ENCODE data around the gene IL19.
"Not testable (repeated sequence)": the region's sequence is repeated elsewhere in the genome, so short reads cannot be mapped to it uniquely, and the experiment has no call there.

The IL19 gene

DNA sequence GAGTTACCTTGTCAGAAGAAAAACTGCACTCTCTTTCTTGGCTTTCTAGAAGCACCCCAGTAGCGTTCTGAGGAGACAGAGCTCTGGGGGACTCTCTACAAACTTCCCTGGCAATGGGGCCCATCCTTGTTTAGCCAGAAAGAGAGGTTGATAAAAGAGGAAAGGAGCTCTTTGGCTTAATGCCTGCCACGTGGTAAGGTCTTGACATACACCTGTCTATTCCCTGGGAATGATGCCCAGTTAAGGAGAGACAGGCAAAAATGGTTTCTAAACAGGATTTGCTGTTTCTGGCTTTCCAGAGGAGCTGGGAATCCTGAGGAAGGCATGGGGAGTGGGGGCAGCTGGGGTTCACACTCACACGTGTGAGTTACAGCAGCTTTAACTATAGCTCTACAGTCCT, 64.6 kb downstream of the IL19 start:
- peak; percentile 28 for DNase-seq

DNA sequence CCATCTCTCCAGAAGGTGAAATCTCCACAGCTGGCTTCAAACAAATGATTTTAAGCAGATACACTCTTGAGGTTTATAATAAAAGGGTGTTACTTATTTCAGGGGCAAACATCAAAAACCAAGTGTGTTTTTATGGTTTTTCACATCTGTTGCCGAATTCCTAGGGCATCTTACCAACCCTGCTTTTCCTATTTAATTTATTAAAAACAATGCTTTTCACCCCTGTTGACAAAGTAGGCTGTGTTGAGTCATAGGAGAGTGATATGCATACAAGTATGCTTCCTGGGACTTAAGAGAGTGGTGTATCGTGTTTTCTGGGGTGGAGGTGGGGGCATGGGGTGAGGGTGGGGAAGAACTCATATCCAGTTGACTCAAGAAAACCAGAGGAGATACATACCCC, 65.5 kb downstream of the IL19 start:
- no peak for DNase-seq

DNA sequence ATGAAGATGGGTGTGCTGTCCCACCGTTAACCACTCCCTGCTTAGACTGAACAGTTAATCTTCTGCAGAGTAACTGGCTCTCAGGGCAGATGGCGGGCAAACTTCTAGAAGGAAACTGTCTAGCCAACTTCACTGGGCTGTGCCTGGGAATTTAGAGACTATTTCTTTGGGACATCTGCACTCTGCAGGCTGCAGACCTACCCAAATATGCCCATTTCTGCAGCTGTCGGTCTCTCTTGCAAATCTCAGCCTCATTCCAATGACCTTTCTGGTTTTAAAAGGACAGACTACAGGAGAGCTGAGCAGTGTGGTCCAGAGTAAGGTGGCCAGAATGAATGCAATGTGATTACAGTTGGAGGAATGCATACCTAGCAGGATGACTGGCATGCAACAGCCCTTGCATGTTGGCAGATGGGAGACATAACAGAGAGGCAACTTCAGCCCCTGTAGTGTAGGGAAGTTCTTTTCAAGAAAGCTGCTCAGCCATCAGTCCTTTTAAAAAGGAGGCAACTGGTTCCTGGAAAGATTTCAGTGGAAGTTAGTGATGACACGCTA, 68.5 kb downstream of the IL19 start:
- DNase-seq: no peak

DNA sequence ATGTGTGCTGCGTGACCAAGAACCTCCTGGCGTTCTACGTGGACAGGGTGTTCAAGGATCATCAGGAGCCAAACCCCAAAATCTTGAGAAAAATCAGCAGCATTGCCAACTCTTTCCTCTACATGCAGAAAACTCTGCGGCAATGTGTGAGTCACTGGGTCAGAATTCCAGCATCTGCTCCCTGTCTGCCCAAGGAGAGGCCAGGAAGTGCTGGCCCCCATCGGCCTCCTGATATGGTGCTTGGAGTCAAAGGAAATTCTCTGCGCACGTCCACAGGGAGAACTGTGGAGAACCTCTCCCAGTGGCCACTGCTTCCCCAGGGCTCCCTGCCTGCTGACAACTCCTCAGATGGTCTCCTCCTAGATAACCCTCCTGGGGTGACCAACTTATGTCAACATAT, 69.3 kb downstream of the IL19 start:
- no peak for DNase-seq

DNA sequence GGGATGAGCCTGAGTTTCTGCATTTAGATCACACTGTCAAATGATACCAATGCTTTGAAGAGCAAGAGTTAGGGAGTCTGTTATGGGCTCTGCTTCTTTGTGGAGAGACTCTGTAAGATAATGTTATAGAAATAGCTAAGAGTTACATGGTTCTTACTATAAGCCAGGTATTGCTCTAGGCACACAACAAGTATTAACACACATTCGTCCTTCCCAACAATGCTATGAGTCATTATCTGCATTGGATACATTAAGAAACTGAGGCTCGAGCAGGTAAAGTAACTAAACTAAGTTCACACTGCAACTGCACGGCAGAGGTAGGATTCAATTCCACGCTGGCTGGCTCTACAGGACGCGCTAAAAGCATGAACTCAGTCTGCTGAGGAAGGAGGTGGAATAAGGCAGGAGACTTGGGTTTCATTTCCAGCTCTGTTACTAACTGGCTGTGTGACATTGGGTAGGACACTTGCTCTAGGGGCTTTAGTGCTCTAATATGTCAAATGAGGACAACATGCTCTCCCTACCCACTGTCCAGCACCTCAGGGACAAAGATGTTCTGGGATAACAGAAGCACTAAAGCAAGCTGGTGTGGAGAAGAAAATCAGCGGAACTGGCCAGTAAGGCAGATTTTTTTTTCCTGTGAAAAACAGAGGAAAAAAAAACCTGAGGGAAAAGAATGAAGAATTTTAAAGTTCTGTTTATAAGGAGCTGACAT, 71.2 kb downstream of the IL19 start:
- DNase-seq: no peak

DNA sequence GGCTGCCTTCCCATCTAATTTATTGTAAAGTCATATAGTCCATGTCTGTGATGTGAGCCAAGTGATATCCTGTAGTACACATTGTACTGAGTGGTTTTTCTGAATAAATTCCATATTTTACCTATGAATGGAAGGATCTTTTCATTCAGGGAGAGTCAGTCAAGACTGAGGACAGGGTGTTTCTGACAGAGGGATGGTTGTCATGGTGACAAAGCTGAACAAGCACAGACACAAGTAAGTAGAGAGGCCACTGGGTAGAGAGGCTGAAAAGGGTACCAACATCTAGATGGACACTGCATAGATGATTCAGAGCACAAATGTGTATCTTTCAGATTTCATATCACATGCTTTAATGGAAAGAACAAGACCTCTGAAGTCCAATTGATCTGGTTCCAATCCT, 72.3 kb downstream of the IL19 start:
- no peak for DNase-seq

DNA sequence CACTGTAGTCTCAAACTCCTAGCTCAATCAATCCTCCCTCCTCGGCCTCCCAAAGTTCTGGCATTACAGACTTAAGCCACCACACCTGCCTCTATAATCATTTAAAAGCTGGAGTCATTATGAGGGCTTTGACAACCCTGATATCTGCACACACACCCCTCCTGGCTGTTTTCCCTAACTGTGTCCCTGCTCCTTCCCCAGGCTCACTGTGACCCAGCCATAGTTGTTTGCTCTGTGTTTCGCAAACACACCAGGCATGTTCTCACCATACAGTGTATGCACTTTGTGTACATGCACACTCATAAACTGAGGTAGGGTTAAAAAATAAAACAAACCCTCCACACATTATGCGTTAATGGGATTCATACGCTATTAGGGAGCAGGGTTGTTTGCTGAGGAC, 73.1 kb downstream of the IL19 start:
- DNase-seq: no peak

DNA sequence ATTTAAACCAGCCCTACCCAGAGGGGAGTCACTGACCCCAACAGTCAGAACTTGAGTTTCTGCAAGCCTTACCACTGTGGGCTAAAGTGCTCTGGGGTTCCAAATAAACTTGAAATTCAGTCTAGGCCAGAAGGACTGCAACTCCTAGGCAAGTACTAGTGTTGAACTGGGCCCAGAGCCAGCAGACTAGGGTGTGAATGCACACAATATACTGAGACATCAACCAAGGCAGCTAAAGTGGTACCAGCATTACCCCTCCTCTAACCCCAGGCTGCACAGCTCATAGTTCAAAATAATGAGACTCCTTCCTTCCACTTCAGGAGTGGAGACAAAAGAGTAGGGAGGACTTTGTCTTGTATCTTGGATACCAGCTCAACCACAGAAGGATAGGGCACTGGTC, 75.9 kb downstream of the IL19 start:
- no peak for DNase-seq

DNA sequence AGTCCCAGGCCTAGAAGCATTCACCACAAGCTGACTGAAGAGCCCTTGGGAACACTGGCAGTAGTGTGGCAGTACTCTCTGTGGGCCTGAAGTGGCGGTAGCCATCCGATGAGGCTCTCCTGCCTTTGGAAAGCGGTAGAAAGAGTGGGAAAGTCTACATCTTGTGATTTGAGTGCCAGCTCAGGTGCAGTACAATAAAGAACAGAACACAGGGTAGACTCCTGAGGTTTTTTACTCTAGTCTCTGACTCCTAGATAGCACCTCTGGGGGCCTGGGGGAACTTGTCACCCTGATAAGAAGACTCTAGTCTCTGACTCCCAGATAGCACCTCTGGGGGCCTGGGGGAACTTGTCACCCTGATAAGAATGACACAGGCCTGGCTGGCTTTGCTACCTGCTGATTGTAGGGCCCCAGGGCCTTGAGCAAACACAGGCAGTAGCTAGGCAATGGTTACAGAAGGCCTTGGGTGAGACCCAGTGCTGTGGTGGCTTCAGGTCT, 76.8 kb downstream of the IL19 start:
- no peak for DNase-seq

DNA sequence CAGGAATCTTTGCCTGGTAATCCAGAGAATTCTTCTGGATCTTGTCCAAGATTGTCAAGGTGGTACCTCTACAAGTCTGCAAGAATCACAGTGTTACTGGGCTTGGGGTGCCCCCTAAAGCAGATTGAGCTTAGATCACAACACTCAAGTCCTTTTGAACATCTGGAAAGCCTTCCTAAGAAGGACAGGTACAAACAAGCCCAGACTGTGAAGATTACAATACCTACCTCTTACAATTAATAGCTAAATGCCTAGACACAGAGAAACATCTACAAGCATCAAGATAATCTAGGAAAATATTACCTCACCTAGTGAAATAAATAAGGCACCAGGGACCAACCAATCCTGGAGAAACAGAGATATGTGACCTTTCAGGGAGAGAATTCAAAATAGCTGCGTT, 77.4 kb downstream of the IL19 start:
- DNase-seq: no peak

DNA sequence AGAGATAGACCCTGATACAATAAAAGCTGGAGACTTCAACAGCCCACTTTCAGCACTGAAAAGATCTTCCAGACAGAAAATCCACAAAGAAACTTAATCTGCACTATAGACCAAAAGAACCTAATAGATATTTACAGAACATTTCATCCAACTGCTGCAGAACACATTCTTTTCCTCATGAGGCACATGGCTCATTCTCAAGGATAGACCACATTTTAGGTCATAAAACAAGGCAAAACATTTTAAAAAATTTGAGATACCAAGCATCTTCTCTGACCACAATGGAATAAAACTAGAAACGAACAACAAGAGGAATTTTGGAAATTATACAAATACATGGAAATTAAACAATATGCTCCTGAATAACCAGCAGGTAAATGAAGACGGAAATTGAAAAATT, 79.8 kb downstream of the IL19 start:
- DNase-seq: no peak

DNA sequence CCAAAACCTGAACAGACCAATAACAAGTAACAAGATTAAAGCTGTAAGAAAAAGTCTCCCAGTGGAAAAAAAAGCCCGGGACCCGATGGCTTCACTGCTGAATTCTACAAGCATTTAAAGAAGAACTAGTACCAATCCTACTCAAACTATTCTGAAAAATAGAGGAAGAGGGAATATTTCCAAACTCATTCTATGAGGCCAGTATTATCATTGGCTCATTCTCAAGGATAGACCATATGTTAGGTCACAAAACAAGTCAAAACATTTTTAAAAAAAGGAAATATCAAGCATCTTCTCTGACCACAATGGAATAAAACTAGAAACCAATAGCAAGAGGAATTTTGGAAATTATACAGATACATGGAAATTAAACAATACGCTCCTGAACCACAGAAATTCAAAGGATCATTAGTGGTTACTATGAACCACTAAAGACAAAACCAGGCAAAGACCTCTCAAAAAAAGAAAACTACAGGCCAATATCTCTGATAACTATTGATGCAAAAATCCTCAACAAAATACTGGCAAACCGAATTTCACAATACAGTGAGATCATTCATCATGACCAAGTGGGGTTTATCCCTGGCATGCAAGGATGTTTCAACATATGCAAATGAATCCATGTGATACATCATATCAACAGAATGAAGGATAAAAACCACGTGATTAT, 80.9 kb downstream of the IL19 start:
- DNase-seq: no peak

DNA sequence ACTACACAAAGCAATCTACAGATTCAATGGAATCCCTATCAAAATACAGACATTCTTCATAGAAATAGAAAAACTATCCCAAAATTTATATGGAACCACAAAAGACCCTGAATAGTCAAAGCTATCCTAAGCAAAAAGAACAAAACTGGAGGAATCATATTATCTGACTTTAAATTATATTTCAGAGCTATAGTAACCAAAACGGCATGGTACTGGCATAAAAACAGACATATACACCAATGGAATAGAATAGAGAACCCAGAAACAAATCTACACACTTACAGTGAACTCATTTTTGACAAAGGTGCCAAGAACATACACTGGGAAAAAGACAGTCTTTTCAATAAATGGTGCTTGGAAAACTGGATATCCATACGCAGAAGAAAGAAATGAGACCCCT, 82.1 kb downstream of the IL19 start:
- DNase-seq: not testable (repeated sequence)

DNA sequence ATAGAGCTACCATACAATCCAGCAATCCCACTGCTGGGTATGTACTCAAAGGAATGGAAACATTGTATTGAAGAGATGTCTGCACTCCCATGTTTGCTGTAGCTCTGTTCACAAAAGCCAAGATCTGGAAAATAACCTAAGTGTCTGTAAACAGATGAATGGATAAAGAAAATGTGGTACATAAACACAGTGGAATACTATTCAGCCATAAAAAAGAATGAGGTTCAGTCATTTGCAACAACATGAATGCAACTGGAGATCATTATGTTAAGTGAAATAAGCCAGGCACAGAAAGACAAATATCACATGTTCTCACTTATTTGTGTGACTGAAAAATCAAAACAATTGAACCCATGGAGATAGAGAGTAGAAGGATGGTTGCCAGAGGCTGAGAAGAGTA, 83.1 kb downstream of the IL19 start:
- DNase-seq: not testable (repeated sequence)

DNA sequence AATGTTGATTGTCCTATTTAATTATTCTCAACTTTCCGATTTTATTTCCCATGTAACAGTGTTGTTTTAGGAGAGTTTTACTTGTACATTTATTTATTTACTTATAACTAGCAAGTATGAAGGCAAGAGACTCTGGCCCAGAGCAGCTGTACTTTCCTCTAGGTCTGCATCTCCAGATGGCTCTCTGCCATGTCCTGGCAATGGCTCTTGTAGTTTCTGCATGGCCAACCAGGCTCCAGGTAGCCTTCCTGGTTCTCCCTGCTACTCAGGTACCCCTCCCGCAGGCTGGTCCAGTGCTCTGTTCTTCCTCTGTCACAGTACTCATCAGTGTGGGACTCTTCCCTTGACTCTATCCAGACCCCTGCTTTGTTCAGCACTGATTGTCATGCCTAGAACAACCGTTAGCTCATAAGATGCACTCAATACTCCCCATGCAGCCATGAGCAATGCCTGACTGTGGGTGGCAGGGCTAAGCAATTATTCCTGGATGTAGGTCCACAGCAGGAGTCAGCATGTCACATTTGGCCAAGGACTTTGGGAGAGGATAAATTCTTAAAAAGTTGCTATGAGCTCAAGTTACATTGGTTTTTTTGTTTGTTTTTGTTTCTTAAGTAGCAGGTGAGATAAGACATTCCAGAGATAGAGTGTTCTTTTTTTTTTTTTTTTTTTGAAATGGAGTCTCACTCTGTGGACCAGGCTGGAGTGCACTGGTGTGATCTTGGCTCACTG, 84.0 kb downstream of the IL19 start:
- DNase-seq: no peak

DNA sequence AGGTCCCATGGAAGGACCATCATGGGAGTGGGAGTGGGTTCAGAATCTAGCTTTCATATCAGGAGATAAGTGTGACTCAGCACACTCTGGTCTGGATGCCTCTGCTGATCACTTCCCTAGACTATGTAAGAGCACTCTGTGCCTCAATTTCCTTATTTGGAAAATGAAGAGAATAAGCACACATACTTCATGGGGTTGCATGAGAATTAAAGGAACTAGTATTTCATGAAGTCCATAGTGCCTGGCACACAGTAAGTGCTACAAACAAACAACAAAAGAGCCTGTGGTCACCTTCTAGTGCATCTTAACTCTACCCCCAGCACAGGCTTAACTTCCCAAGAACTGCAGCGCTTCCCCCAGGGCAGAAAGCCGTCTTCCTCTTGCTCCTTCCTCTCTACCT, 85.3 kb downstream of the IL19 start:
- no peak for DNase-seq

DNA sequence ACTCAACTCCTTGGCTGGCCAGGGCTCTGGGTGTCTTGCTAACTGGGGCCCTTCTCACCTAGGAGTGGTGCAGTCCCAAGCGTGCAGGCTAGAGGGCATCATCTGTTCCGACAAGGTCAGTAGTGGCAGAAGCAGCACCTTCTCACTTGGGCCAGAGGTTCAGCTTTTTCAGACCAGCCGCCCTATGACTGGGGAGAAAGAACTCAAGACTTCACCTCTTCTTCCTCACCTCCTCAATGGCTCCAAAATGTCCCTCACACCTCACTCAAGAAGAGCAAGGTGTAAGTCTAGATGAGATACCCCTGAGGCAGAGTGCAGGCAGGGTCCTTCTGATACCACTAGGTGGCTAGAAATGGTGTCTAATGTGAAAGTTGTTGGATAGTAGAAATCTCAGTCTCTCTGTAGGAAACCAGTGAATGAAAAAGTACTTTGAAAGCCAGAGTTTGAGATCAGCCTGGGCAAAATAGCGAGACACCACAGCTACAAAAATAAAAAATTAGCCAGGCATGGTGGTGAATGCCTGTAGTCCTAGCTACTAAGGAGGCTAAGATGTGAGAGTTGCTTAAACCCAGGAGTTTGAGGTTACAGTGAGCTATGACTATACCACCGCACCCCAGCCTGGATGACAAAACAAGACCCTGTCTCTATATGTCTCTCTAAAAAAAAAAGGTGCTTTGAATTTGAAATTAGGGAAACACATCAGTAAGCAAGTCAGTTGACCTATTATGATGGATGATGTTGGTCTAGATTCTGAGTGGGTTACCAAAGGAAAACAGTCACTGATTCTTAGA, 86.3 kb downstream of the IL19 start:
- DNase-seq: no peak

DNA sequence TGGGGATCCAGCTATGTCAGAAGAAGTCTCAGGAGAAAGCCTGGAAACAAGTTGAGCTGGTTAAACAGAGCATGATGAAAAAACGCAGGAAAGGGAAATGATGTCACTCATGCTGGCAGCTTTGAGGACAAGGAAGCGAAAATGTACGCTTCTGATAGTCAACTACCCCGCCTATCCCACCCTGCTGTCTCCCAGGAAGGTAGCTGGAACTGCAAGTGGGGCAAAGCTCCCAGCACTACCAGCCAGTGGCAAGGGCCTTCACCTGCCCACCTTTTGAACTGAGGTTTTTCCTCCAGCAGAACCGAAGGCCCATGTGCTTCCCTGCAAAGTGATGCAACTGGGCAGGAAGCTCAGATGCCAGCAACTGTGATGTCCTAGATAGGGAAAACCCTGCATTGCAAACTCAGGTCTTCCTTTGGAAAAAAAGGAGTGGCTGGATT, 88.5 kb downstream of the IL19 start:
- DNase-seq: no peak

DNA sequence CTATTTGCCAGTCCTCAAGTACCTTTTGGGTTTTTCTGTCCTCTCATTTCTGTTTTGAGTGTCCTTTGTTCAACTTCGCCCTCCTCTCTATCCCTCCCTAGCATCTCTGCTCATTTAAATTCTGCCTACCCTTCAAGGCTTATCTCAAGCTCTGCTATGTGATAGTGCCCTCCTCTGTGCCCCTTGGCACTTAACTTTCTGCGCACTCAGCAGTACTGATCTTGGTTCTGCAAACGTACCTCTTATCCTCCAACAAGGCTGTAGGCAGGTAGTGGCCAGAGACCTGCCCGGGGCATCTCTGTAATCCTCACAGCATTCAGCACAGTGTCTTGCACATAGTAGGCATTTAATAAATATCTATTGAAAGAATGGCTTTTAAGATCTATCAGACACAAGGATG, 89.6 kb downstream of the IL19 start:
- DNase-seq: no peak

DNA sequence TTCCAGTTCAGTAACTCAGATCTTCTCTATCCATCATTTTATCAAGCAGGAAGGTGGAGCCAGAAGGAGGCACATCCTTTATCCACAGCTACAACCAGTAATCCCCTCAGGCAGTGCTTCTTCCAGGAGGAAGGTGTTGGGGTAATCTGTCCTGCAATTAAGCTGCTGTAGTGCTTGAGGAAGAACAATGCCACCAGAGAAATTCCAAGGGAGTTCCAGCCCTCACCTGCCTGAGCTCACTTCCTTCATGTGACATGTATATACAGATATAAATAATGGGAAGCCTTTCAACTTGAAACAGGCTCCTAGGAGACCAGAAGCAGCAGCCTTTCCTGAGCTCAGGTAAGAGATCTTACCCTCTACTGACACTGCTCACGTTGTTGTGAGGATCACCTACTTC, 92.7 kb downstream of the IL19 start:
- DNase-seq: no peak

DNA sequence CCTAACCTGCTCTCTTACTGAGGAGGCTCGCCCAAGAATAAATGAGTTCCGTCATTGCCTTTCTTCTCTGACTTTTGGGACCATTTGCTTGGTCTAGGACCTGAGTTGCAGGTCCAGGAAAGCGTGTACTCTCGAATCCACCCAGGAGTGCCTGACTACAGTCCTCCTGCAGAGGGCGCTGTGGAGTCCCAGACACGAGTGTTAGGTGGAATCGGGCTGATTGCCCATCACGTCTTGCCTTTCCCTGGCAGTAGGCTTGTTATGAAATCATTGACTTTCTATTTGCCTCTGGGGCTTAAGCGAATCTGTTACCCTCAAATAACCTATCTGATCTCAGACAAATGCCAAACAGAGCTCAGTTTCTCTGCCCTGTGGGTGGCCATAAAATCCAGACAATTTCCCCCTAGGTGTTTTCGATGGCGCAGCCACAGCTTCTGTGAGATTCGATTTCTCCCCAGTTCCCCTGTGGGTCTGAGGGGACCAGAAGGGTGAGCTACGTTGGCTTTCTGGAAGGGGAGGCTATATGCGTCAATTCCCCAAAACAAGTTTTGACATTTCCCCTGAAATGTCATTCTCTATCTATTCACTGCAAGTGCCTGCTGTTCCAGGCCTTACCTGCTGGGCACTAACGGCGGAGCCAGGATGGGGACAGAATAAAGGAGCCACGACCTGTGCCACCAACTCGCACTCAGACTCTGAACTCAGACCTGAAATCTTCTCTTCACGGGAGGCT, 94.5 kb downstream of the IL19 start, which contains the start of gene IL20:
Gene IL20 (plus strand): TSS at position 685 of the 733 bp plus-strand sequence. CDS start 230 bp downstream, outside the sequence.
- DNase-seq: peak; percentile 36

DNA sequence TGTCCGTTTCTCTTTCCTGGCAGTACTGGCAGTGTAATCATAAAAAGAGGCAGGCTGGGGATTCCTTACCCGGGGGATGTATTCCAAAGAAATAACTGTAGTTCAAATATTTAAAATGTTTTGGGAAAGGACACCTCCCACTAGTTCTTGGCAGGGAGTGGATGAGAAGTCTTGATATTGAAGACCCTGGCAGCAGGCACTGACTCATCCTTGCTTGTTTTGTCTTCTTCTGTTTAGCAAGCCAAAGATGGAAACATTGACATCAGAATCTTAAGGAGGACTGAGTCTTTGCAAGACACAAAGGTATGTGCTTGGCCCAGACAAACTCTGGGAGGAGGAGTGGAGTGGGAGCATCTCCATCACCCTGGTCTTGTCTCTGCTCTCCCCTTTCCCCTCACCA, 95.5 kb downstream of the IL19 start:
- no peak for DNase-seq
